Liver (tissue), 3 donors: ENCODE data around the gene ANKRD6.

Source experiments
- GABPA ChIP-seq, 2 donors: IDR thresholded peaks in 1 of 2; conservative IDR thresholded peaks in 1 of 2; 2 replicates each; pipeline ENCODE4 v1.6.1; 2016; ENCODE audit warnings: antibody characterized with exemption in 2 of 2, mild to moderate bottlenecking in 1 of 2, moderate library complexity in 1 of 2
- JUND ChIP-seq, 2 donors: IDR thresholded peaks; 2 replicates each; pipeline ENCODE4 v1.6.1; 2016; ENCODE audit warnings: antibody characterized with exemption in 2 of 2
- RAD21 ChIP-seq, 2 donors: IDR thresholded peaks; 2 replicates each; pipeline ENCODE4 v1.6.1; 2016; ENCODE audit warnings: antibody characterized with exemption in 2 of 2, mild to moderate bottlenecking in 2 of 2
- RXRA ChIP-seq, 2 donors: IDR thresholded peaks; 2 replicates each; pipeline ENCODE4 v1.6.1; 2017 to 2018; ENCODE audit warnings: antibody characterized with exemption in 2 of 2, mild to moderate bottlenecking in 1 of 2
- TAF1 ChIP-seq: conservative IDR thresholded peaks from 2 replicates; pipeline ENCODE4 v1.6.1; 2016; ENCODE audit warnings: antibody characterized with exemption, mild to moderate bottlenecking
- YY1 ChIP-seq: IDR thresholded peaks from 2 replicates; pipeline ENCODE4 v1.6.1; 2016; ENCODE audit warnings: antibody characterized with exemption, mild to moderate bottlenecking
- ZBTB33 ChIP-seq: IDR thresholded peaks from 2 replicates; pipeline ENCODE4 v1.6.1; 2016; ENCODE audit warnings: antibody characterized with exemption
- TF ChIP-seq, protein P1 (sequence below): fragments of 150-350 bp; IDR thresholded peaks from 2 replicates; pipeline ENCODE4 v1.5.1; 2017; ENCODE audit warnings: improper control_type of control experiment, low read depth, low read length; ENCODE audit not compliant: missing input control
- TF ChIP-seq, protein P2 (sequence below): IDR thresholded peaks from 2 replicates; pipeline ENCODE4 v1.6.1; 2016; ENCODE audit warnings: antibody characterized with exemption
- TF ChIP-seq, protein P3 (sequence below): IDR thresholded peaks from 2 replicates; pipeline ENCODE4 v1.6.1; 2016; ENCODE audit warnings: antibody characterized with exemption, mild to moderate bottlenecking
- TF ChIP-seq, protein P4 (sequence below): IDR thresholded peaks from 2 replicates; pipeline ENCODE4 v1.6.1; 2016; ENCODE audit warnings: antibody characterized with exemption
- donor health status: healthy.
- donor health status: healthy.

DNA sequence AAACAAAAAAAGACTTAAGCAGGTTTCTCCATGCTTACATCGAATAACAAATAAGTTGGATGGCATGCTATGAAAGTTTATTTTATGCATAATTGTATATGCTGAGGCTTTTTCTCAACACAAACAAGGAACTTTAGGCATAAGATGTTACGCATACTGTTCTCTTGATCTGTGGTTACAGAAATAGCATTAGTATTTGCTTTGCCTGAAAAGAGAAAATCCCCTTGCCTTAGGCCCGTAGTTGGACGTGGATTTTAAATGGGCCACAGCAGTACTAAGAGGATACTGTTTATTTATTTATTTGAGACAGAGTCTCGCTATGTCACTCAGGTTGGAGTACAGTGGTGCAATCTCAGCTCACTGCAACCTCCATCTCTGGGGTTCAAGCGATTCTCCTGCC lies 186.6 kb downstream of the ANKRD6 start:
- TF ChIP-seq, protein P1, sequence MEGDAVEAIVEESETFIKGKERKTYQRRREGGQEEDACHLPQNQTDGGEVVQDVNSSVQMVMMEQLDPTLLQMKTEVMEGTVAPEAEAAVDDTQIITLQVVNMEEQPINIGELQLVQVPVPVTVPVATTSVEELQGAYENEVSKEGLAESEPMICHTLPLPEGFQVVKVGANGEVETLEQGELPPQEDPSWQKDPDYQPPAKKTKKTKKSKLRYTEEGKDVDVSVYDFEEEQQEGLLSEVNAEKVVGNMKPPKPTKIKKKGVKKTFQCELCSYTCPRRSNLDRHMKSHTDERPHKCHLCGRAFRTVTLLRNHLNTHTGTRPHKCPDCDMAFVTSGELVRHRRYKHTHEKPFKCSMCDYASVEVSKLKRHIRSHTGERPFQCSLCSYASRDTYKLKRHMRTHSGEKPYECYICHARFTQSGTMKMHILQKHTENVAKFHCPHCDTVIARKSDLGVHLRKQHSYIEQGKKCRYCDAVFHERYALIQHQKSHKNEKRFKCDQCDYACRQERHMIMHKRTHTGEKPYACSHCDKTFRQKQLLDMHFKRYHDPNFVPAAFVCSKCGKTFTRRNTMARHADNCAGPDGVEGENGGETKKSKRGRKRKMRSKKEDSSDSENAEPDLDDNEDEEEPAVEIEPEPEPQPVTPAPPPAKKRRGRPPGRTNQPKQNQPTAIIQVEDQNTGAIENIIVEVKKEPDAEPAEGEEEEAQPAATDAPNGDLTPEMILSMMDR = no peak
- TF ChIP-seq ZBTB33 = no peak
- TF ChIP-seq, protein P2, sequence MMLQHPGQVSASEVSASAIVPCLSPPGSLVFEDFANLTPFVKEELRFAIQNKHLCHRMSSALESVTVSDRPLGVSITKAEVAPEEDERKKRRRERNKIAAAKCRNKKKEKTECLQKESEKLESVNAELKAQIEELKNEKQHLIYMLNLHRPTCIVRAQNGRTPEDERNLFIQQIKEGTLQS = no peak
- TF ChIP-seq TAF1 = no peak
- TF ChIP-seq, protein P3, sequence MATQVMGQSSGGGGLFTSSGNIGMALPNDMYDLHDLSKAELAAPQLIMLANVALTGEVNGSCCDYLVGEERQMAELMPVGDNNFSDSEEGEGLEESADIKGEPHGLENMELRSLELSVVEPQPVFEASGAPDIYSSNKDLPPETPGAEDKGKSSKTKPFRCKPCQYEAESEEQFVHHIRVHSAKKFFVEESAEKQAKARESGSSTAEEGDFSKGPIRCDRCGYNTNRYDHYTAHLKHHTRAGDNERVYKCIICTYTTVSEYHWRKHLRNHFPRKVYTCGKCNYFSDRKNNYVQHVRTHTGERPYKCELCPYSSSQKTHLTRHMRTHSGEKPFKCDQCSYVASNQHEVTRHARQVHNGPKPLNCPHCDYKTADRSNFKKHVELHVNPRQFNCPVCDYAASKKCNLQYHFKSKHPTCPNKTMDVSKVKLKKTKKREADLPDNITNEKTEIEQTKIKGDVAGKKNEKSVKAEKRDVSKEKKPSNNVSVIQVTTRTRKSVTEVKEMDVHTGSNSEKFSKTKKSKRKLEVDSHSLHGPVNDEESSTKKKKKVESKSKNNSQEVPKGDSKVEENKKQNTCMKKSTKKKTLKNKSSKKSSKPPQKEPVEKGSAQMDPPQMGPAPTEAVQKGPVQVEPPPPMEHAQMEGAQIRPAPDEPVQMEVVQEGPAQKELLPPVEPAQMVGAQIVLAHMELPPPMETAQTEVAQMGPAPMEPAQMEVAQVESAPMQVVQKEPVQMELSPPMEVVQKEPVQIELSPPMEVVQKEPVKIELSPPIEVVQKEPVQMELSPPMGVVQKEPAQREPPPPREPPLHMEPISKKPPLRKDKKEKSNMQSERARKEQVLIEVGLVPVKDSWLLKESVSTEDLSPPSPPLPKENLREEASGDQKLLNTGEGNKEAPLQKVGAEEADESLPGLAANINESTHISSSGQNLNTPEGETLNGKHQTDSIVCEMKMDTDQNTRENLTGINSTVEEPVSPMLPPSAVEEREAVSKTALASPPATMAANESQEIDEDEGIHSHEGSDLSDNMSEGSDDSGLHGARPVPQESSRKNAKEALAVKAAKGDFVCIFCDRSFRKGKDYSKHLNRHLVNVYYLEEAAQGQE = no peak
- no peak for TF ChIP-seq RAD21 (IDR thresholded peaks at IDR 0.05)
- TF ChIP-seq GABPA (IDR thresholded peaks at IDR 0.05 in 1 of 2, conservative IDR thresholded peaks at IDR 0.05 in 1 of 2) = no peak
- no peak for TF ChIP-seq YY1
- no peak for TF ChIP-seq RXRA (IDR thresholded peaks at IDR 0.05)
- no peak for TF ChIP-seq JUND (IDR thresholded peaks at IDR 0.05)
- TF ChIP-seq, protein P4, sequence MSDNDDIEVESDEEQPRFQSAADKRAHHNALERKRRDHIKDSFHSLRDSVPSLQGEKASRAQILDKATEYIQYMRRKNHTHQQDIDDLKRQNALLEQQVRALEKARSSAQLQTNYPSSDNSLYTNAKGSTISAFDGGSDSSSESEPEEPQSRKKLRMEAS = no peak
